ENCODE data around the gene PTPA. TPM values are rescaled to one million over a fixed set of nuclear protein-coding genes. Genes with fewer than 3 reads are reported as not detected.

PTPA gene
- total and polyA plus RNA-seq, 2 donors (not counting 3 experiments of a cell fraction or from before 2014, with no cell fraction given), result 97.7 to 121 TPM

DNA sequence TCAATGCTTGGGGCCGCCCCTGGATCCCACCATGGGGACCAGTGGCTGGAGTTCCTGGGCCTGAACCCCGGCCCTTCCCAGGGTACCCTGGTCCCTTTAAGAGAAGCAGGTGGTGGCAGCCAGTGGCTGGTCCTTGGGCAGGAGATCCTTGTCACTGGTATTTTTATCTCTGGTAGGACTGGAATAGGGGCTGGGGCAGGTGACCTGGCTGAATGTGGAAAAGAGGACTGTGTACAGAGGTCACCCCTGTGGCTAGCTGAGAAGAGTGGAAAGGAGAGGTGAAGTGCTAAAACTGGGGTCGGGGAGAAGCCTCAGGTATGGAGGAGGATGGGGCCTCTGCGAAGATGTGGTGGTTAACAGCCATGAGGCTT, 7.6 kb upstream of the PTPA start:
- Histone ChIP-seq H3K27me3 (ENCODE audit: control insufficient read depth in 2 of 2, insufficient read depth in 2 of 2, low read length in 2 of 2) (no peaks in the 10 kb centered on the region), H3K36me3 (ENCODE audit: control insufficient read depth in 2 of 2, extremely low read depth in 1 of 2, insufficient read depth in 2 of 2, low read length in 2 of 2) (peaks cover 3% of the 10 kb centered on the region in 2 experiments), H3K79me2 (ENCODE audit: control insufficient read depth, insufficient read depth, low read length) (no peaks in the 10 kb centered on the region), H3K4me1 (ENCODE audit: control insufficient read depth, extremely low read depth, insufficient read depth, low read length) (no peaks in the 10 kb centered on the region), H3K27ac (ENCODE audit: insufficient read depth, low read depth, low read length) (no peak overlapping the region), H3K9me3 (replicated peaks; ENCODE audit: control insufficient read depth, insufficient read depth, low read length) (no peaks in the 10 kb centered on the region), H2AFZ (ENCODE audit: low read depth, low read length) (no peak overlapping the region), H3K4me3 (replicated peaks in 1 of 3; ENCODE audit: insufficient read depth in 1 of 3, low read depth in 1 of 3, low read length in 3 of 3) (no peak overlapping the region), H3K4me2 (ENCODE audit: insufficient read depth, low read length) (no peak overlapping the region), H4K20me1 (replicated peaks; ENCODE audit: control insufficient read depth, extremely low read depth, insufficient read depth, low read length) (no peaks in the 10 kb centered on the region), H3K9ac (replicated peaks; ENCODE audit: extremely low read depth, insufficient read depth, low read length) (no peak overlapping the region), H3K9me1 (replicated peaks; ENCODE audit: control insufficient read depth, extremely low read depth, insufficient read depth, low read length) (no peaks in the 10 kb centered on the region)
- ChIA-PET POLR2A (no interaction called here), CTCF (interaction anchor here (1.0 to 1.7 kb wide), 4 partner anchors 9 to 521 kb away, joined by 3 to 8 read pairs (median 4); no protein-coding TSS in a partner anchor)
- TF ChIP-seq POLR2AphosphoS5 (IDR thresholded peaks at IDR 0.05; ENCODE audit: insufficient read depth, low read depth, low read length) (no peak), EZH2 (IDR thresholded peaks at IDR 0.05; ENCODE audit: borderline replicate concordance, low read depth, low read length, severe bottlenecking) (no peak), POLR2A (IDR thresholded peaks at IDR 0.05; ENCODE audit: low read depth, low read length) (no peak), JUN (IDR thresholded peaks at IDR 0.05; ENCODE audit: borderline replicate concordance, insufficient read depth, insufficient read length, low read depth) (no peak), GATA2 (IDR thresholded peaks at IDR 0.05; ENCODE audit: insufficient read depth, insufficient read length, low read depth, low read length) (no peak), FOS (IDR thresholded peaks at IDR 0.05; ENCODE audit: borderline replicate concordance, insufficient read depth, low read length) (no peak), MAX (IDR thresholded peaks at IDR 0.05; ENCODE audit: insufficient read depth, insufficient read length) (no peak), MYC (IDR thresholded peaks at IDR 0.05; ENCODE audit: low read depth, low read length) (no peak), CTCF (IDR thresholded peaks at IDR 0.05; ENCODE audit: extremely low read depth in 1 of 2, insufficient read depth in 1 of 2, low read depth in 1 of 2, low read length in 2 of 2) (no peak)
- intact Hi-C loops (cut with micrococcal nuclease), result no loop called here
- no TSS peak for BruUV-seq (replicated peaks)
- FAIRE-seq (no peak), DNase-seq (ENCODE audit: low read depth, low spot score) (no peak)
- dilution Hi-C loops (cut with MboI; ENCODE audit: extremely low pct_ligation_motif_present, low sequenced_read_pairs), result no loop called here

Data from endothelial cell of umbilical vein (primary cell).